HL-60/S4 treated with phorbol 12-myristate 13-acetate at 8.2 ng/mL for 4 days and 3 days (cell line): ENCODE results near the gene GLYR1.
"Not testable (repeated sequence)": the region's sequence is repeated elsewhere in the genome, so short reads cannot be mapped to it uniquely, and the experiment has no call there.

Experiments used
- in situ Hi-C: fragments of 300-500 bp; cut with MboI; formaldehyde crosslinking; loops from 2 replicates; pipeline ENCODE4 v1.15.0; 2022; ENCODE audit warnings: low sequenced_read_pairs

The GLYR1 gene

DNA sequence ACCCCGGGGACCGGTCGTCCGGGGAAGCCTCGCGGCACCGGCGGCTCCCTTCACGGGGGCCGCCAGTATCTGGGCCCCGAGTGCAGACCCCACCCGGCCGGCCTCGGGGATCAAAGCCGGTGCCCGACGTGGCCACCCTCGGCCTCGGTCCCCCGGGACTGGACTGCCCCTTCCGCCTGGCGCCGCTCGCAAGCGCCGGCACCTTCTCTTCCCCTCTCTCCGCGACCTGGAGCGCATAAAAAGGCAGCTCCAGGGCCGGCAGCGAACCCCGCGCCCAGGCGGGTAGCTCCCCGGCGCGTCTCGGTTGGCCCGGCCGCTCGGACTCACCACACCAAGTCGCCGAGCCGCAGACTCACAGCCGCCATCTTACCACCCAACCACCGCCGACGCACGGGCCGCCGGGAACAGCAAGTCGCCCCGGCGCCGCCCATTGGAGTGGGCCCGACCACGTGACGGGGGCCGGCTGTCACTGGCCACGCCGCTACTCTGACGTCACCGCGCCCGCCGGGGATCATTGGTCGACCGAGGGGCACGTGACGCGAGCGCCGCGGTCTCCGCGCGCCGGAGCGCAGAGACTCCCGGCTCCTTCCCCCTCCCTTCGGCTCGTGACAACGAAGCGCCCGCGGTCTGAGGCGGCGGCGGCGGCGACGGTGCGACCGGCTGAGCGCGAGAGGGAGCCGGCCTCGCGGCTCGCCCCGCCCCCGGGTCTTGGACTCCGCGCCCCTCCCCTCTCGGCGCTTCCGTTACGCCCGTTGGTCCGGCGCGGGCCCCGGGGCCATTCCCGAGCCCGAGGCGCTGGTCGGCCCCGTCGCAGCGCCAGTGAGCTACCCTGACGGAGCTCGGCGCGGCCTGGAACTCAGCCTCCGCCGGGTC is at the start of gene GLYR1, which contains the start of gene UBN1:
TSS of gene GLYR1 (minus strand) at position 388 of the 873 bp plus-strand sequence. CDS start at position 365, 23 bp downstream.
TSS of gene UBN1 (plus strand) at position 581 of the 873 bp plus-strand sequence. CDS start 5,437 bp downstream, outside the sequence.
- in situ Hi-C loops: no loop called here

DNA sequence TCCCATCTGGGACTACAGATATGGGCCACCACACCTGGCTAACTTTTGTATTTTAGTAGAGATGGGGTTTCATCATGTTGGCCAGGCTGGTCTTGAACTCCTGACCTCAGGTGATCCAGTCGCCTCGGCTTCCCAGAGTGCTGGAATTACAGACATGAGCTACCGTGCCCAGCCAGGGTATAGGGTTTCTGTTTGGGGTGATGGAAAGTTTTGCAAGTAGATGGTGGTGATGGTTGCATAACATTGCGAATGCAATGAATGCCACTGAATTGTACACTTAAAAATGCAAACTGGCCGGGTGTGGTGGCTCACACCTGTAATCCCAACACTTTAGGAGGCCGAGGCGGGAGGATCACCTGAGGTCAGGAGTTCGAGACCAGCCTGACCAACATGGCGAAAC is 49.7 kb upstream of the GLYR1 start:
- in situ Hi-C loops: not testable (repeated sequence)

DNA sequence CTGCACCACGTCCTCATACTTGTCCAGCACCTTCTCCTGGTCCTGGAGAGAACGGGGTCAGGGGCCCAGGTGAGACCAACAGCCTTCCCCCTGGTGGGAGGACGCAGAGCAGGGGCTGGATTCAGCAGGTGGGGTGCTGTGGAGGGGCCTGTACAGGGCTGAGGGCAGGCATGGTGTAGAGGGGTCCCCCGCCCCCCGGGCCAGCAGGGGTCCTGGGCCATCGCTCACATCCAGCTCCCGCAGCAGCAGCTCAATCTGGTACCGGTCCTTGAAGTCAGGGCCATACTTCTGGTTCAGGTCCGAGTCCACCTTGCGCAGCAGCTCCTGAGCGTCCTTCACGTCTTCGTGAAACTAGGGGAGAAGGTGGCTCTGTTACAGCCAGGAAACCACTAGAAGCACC is 48.3 kb upstream of the GLYR1 start:
- in situ Hi-C loops: no loop called here

DNA sequence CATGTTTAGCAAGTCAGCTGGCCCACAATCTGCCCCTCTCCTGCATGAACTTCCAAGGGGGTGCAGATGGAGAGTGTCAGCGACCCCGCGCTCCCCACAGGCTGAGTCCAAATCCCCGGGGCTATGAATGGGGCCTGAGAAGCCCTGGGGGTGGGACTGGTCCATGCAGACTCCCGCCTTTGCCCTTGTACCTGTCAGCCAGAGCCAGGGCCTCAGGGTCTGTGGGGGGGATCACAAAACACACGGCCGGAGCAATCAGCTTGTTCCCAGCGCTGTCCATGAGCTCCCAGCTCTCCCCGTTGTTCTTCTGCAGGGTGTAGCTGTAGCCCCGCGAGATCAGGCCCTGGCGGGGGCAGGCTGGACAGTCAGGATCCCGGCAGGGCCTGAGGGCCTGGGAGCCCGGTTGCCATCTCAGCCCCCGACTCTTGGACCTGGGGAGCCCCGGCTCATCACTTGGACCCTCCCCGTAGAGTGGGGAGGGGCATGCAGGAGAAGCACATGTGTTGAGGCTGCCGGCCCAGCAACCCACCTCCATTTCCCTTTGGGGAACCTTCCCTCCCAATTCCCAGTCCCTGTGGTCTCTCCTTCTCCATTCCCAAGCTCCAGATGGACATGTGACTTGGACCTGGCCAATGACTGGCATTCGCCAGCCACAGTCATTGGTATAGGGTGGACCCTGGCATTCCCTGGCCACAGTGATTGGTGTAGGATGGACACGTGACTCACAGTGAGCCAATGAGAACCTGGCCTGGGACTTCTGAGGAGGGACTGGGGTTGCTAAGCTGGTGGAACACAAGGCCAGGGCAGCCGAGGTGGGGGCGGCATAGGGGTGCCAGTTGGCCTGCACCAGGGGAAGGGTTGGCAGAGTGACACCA is 47.4 kb upstream of the GLYR1 start:
- in situ Hi-C loops: no loop called here

DNA sequence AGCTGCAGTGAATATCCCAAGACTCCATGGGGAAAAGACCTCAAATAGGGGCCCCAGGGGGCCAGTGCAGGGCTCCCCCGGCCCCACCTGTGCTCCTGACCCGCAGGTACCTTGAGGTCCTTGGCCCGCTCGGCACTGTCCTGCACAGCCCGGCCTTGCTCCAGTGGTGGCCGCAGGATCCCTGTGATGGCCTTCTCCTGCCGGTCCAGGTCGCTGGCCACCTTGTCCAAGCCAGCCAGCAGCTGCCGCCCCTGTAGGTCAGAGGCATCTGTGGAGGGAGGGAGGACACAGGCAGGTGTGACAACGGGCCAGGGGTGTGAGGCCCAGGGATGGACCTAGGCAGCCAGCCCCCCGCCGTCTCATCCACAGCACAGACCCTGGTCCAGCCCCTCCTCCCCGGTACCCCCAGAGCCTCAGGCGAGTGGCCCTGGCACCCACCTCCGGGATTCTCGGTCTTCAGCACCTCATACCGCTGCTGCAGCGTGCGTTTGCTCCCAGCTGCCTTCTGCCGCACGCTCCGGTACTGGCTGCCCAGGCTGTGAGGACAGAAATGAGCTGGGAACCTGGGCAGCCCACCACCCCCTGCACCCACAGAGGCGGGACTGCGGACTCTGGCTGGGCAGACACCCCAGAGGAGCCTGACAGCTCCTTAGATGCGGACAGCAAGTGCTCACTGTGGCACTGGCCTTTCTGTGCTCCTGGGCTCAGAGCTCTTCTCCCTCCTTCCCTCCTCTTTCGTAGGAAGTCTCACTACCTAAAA is 46.2 kb upstream of the GLYR1 start:
- in situ Hi-C loops: no loop called here

DNA sequence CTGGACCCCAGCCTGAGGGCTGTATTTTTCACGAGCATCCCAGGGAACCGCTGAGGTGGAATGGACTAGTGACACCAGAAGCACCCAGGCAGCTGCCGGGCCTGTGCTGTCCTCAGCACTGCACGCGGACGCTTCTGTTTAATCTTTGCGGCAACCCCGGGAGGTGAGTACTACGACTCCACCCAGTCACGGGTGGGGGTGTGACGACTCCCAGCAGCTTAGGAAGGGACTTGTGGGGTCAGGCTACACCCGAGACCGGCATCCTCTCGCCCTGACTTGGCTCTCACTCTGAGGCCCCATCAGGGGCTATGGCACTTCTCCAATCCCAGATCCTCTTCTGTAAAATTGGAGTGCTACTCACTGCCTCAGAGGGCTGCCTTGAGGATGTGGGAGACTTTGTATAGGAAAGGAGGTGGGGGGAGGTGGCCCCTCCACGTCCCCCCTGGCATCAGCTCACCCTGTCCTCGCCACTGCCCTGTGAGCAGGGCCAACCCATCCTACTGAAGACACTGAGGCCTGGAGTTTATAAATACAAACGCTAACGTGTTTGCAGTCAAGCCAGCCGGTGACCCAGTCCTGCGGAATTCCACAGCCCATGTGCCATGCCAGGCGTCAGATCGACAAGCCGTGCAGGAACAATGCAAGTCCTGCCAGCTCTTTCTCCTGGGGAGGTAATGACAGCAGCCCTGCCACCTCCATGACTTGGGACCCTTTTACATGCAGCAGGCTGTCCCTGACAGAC is 45.4 kb upstream of the GLYR1 start:
- in situ Hi-C loops: no loop called here

DNA sequence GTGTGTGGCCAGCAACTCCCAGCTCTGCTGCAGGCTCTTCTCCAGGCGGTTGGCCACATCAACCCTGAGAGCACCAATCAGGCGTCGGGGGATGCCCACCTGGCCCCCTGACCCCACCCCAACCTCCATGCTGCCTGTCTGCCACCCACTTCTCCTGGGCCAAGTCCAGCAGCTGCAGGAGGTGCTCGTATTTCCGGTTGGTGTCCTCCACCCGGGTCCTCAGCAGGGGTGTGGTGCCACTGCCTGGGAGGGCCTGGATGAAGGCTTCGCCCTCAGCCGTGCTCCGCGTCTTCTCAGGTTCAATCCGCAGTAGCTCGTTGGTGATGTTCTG is 44.8 kb upstream of the GLYR1 start:
- in situ Hi-C loops: no loop called here

DNA sequence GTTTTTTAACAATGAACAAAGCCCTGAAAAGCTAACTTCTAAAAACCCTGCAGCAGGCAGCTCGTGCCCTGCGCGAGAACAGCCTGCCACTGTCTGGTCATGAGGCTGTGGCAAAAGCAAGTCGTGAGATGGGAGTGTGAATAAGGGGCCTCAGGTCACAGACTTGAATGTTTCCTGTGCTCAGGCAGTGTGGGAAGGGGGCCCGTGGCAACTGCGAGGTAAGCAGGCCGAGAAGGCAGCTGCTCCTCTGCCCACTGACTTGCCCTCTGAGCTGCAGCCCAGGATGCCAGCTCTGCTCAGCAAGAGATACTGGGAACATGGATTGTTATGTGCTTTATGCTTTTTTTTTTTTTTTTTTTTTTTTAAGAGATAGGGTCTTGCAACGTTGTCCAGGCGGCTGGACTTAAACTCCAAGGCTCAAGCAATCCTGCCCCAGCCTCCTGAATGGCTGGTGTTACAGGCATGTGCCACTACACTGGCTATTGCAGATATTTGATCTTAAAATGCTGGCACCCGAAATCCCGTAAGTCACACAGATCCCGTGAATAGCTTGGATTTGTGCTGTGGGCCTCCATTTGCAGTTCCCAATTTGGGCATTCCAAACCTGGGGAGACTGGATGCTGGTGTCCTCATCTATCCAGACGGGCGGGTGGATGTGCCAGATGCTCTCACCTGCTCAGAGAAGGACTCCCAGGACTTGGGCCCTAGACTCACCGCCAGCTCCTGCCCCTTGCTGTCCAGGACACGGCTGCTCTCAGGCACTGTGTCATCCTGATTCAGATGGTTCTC is 44.2 kb upstream of the GLYR1 start:
- in situ Hi-C loops: no loop called here

DNA sequence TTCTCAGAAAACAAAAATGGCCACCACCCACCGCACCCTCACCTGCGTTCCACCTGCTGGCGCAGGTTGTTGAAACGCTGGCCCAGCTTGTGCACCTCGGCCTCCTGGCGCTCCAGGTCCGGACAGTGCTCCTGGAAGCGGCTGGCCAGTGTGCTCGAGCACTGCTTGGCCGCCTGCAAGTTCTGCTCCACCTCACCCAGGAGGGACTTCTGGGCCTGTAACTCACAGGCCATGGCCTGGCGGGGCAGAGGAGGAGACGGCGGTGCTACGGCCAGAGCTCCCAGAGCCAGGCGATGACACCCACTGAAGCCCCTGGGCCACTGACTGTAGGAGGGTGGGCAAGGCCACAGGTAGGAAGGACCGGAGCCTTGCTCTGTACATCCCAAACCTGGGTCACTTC is 43.6 kb upstream of the GLYR1 start:
- in situ Hi-C loops: no loop called here

DNA sequence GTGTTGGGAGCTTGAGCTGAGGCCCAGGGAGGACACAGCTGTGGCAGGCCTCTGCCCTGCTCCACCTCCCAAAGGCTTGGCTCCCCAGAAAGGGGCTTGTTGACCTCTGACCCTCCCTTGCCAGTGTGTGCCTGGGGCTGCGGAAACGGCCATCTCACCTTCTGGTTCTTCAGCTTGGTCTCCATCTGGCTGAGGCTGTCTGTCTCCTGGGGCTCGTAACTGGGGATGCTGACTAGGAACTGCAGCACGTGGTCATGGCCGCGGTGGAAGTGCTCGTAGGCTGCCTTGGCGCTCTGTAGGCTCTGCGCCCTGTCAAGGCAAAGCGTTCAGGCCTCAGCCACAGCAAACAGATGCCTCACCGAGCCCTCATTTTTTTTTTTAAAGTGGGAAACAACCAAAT is 42.9 kb upstream of the GLYR1 start:
- in situ Hi-C loops: no loop called here

DNA sequence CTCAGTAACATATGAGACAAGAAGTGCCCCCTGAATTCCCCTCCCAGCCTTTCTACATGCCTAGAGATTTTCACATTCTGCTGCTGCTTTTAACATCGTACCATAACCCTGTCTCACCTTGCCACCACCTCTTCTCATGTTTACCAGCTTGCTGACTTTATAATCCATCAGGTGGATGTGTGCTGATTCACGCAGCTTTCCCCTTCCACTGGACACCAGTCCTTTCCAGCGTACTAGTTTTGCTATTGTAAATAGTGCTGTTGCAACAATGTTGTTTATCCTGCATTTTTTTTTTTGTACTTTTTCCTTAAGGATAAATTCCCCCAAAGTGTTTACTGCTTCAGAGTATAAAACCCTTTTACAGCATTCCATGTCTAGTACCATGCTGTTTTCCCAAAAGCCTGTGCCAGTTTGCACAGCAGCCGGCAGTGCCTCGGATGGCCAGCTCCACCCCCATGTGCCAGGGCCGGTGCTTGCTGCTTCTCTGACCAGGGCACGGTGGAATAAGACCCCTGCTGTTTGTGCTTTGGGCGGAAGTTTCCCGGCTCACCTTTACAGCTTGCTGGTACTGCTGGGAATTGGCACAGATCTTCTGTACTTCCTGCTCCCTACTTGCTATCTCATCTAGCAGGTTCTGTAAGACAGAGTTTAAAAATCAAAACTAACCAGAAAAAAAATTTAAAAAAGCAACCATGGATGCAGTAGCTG is 41.5 kb upstream of the GLYR1 start:
- in situ Hi-C loops: no loop called here

DNA sequence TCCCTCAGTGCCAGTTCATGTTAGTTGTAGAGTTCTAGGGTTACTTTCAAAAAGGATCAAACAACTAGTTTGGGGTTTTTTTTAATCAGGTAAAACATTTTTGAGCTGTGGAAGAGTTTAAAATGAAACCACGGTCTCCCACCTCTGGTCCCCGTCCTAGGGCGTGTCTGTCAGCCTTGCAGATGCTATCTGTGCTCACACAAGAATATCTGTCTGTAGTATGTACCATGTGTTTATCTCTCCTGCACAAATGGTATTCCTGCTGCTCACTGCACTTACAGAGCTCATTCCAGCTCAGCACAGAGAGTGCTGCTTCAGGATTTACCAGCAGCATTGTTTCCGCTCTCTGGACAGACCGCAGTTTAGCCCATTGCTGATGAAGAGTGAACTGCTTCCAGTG is 39.1 kb upstream of the GLYR1 start:
- in situ Hi-C loops: no loop called here

DNA sequence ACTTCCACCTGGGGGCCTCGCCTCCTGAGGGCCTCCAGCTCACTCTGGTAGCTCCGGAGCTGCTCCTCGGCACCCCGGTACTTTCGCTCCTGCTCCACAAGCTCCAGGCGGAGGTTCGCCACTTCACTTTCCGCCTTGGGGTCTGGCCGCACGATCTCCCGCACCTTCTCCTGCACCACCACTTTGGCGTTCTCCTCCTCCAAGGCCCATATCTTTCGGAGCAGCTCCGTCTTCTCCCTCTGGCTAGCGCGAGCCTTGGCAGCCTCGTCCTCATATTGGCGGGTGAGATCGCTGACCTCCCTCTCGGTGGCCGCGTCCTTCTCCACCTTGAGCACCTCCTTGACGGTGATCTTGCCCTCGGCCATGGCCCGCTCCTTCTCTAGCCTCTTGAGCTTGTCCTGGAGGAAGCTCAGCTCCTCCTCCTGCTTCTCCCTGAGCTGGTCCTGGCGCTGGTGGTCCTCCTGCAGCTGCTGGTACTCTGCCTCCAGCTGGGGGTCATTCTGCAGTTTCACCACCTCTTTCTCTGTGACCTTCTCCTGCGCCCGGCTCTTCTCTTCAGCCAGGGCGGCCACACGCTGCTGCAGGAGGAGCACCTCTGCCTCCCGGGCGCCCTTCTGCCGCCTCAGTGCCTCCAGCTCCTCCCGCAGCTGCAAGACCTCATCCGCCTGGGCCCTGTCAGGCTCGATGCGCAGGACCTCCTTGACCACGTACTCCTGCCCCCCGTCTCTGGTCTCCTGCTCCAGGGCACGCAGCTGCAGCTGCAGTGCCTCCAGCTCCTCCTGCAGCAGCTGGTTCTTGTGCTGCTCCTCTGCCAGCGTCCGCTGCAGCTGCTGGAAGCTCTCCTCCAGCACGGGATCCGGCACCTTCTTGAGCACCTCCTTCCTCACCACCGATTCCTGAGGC is 38.1 kb upstream of the GLYR1 start:
- in situ Hi-C loops: no loop called here

DNA sequence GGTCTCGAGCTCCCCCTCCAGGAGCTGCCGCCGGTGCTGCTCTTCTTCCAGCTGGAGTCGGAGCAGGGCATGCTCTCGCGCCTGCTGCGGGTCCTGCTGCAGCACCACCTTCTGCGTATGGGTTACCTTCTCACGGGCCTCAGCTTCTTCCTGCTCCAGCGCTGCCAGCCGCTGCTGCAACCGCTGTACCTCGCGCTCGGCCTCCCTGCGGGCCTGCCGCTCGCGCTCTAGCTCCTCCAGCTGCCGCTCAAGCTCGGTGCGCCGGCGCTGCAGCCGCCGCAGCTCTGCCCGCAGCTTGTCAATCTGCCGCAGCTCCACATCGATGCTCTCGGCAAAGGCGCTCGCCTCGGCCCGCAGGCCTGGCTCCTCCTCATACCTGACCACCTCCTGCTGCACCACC is 37.1 kb upstream of the GLYR1 start:
- in situ Hi-C loops: no loop called here

DNA sequence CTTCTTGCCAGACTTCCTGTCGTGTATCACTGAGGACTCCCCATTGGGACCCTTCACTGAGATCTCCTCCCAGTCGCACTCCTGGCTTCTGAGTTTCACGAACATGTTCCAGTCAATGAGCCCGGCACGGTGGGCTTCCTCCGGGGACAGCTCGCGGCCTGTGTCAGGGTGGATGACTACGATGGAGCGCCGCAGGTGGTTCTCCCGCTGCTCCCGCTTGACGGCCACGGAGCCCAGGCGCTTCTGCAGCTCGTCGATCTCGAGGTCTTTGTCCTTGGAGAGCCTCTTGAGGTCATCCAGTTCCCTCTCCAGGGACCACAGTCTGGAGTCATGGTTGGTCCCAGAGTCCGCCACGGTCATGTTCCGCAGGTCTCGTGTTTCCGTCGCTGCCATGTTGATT is 36.4 kb upstream of the GLYR1 start:
- in situ Hi-C loops: no loop called here

DNA sequence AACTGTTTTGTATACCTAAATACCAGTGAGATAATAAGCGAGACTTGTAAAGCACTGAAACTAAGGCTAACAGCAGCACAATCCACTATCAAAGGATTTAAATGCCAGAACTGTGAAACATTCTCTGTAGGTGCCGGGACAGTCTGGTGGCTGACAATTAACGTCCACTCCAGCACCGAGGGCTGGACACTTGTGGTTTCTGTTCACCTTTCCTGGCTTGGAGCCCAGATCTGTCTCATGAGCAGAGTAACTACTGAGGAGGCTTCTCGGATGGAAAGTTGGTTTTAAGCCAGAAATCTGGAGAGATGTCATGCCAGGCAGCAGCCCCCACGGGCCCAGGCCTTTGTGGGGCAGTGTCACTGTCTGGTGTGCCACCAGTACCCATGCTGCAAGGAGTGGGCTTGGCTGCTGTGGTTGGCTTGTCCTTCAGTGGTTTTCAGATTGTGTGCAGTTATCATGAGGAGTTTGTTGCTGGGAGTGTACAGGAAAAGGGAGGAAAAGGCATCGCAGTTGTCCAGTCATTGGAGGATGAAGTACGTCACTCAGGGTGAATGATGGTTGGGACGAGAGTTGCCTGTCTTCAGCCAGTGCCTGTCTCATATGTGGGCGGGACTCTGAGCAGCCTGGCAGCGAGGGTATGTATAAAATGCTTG is 35.7 kb upstream of the GLYR1 start:
- in situ Hi-C loops: no loop called here

DNA sequence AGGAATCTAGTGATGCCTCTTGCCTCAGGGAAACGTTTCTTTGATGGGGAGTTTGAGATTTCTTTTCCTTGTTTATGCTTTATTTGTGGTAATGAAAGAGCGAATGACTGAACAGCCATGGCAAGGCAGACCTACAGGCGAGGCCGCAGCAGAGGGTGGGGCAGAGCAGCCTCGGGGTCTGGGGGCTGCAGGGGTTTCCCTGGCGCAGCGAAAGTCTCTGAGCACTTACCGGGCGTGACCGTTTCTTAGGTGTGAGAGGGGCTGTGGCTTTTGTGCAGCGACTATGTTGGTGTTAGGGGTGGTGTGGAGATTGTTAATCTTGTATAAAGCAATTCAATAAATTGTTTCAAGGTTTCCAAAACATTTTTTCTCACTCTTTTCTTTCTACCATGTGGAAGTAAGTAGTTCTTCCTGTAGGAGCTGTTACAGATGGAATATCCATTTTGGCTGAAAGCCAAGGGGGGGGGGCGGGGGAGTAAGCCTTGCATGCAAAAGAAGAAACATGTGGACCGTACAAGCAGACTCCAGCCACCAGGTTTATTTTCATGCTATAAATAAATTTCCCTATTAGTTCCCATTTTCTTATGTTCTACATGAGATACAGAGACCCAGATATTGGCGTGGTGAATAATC is 35.0 kb upstream of the GLYR1 start:
- in situ Hi-C loops: no loop called here
